ENCODE measurements around the gene ASB18. TPM values are rescaled to one million over a fixed set of nuclear protein-coding genes. Genes with fewer than 3 reads are reported as not detected.

The ASB18 gene
- total and polyA plus RNA-seq, 2 of the 13 experiments (the other 11 are each of a cell fraction or from before 2014, with no cell fraction given): not detected

DNA sequence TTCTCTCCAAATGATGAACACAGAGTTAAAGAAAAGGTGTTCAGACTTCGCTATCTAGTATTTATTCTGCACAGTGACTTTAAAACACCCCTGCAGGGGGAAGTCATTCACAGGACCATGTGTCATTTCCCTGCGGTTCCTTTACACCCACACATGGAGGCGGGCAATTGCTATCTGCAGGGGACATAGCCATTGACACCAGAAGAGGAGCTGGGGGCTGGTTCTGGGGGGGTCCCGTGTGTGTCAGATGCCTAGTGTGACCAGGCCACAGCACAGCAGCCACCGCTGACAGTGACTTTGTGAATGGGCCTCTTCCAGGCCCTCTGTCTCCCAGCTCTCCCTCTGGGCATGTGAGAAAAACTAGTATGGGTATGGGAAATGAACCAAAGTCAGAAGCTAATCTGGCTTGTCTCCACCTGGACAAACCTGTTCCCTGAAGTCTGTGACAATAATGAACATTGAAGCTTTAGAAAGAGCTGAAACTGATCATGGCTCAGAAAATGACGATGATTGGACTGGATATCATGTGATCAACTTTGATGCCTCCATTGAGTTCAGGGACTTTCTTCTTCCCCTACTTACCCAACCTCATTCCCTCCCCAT is 88.6 kb downstream of the ASB18 start:
- in situ Hi-C loops (cut with HindIII; ENCODE audit: extremely low pct_ligation_motif_present, low pct_unique_long_range_greater_than_20kb) (loop anchor here (5.0 kb wide), 1 partner anchor 398 kb away; no protein-coding TSS in a partner anchor), intact Hi-C loops (cut with micrococcal nuclease; ENCODE audit: unreplicated experiment) (no loop called here)
- FAIRE-seq (no peak), ATAC-seq (no peak), DNase-seq (ENCODE audit: low spot score) (no peak)
- CTCF ChIA-PET (ENCODE audit: low intra/inter-chr PET ratio, low total read pairs): no interaction called here
- no peak overlapping the region for H2AFZ ChIP-seq (ENCODE audit: low read length)
- H3K4me1 ChIP-seq (ENCODE audit: insufficient read depth, low read length): 0 out of 2 replicates have a peak, but pooled peaks cover 9% of the 10 kb centered on the region
- no peaks in the 10 kb centered on the region for H3K79me2 ChIP-seq (ENCODE audit: insufficient read depth, low read length)
- peaks cover 23 to 79% of the 10 kb centered on the region in 2 experiments for H3K27me3 ChIP-seq (ENCODE audit: control insufficient read depth in 1 of 2, insufficient read depth in 2 of 2, low read length in 2 of 2)
- BruUV-seq (replicated peaks): no TSS peak
- no peaks in the 10 kb centered on the region for H3K9me3 ChIP-seq (ENCODE audit: low read length)
- POLR2A ChIA-PET: no interaction called here
- H3K36me3 ChIP-seq (replicated peaks in 1 of 2; ENCODE audit: control insufficient read depth in 1 of 2, insufficient read depth in 2 of 2, low read length in 2 of 2): no peaks in the 10 kb centered on the region
- 23% methylated on average over 4 of the region's 6 CpGs for WGBS (ENCODE audit: low lambda C conversion rate)
- H3K4me2 ChIP-seq (ENCODE audit: low read depth, low read length): no peak overlapping the region
- H3K9ac ChIP-seq (ENCODE audit: insufficient read depth, low read depth, low read length): no peak overlapping the region
- peaks cover 7% of the 10 kb centered on the region; the same call in 1 of the 2 replicates for H4K20me1 ChIP-seq (ENCODE audit: insufficient read depth, low read length)
- no peak overlapping the region for H3K4me3 ChIP-seq (replicated peaks in 1 of 3; ENCODE audit: insufficient read depth in 1 of 3, low read depth in 2 of 3, low read length in 3 of 3)
- H3K27ac ChIP-seq (ENCODE audit: extremely low read length, insufficient read depth, low read length): no peak overlapping the region
- TF ChIP-seq JUND (CRISPR knock-in tag; IDR thresholded peaks at IDR 0.05) (no peak), THYN1 (CRISPR knock-in tag; IDR thresholded peaks at IDR 0.05; ENCODE audit: borderline replicate concordance, low read depth) (no peak), ZNF180 (CRISPR knock-in tag; IDR thresholded peaks at IDR 0.05; ENCODE audit: borderline replicate concordance, low read depth) (no peak)

DNA sequence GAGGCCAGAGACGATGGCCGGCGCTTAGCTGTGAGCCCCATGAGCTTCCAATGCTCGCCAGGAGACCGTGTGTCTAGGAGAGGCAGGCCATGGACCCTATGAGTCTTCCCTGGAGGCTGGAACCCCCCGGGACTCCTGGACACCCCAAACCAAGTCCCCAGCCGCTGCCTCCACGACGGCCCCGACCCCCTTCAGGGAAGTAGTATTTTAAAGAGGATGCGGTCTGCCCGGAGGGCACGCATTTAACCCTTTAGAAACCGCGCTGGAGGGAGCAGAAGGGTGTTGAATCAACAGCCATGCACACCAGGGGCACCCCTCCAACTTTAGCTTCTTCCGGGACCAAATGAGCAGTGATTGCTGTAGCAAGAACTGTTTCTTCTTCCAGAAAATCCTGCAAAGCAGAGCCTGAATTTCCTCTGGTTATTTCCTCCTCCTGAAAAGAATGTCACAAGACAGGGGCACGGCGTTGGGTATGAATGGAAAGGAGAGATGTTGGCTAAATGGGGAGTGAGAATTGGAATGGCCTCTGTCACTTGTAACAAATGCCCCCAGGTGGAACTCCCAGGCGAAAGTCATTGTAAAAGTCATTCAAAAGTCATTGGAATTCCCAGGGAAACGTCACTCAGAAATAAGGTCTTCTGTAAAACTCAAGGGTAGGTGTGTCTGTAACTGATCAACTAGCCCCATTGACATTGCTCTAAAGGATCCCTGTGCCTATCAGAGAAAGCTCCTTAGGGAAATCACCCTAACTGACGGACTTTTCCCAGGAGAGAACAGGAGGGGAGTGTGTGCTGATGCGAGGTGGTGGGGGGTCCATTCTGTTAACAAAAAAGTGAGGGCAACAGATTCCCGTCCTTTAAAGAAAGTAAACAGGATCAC is 90.2 kb downstream of the ASB18 start:
- no peak overlapping the region; a peak in 1 of 6 replicates for H3K4me3 ChIP-seq (replicated peaks in 1 of 3; ENCODE audit: insufficient read depth in 1 of 3, low read depth in 2 of 3, low read length in 3 of 3)
- peak; percentile 2; the same call in 1 of the 3 replicates for ATAC-seq
- H3K27me3 ChIP-seq (ENCODE audit: control insufficient read depth in 1 of 2, insufficient read depth in 2 of 2, low read length in 2 of 2): peaks cover 26 to 81% of the 10 kb centered on the region in 2 experiments
- no peak for DNase-seq (ENCODE audit: low spot score)
- TF ChIP-seq ZNF652 (CRISPR knock-in tag; IDR thresholded peaks at IDR 0.05; ENCODE audit: borderline replicate concordance, low read depth): peak; percentile 44; the same call in 1 of the 2 replicates
- TF ChIP-seq SNAPC2 (CRISPR knock-in tag; IDR thresholded peaks at IDR 0.05): no peak
- peak; percentile 1; the same call in 1 of the 2 replicates for TF ChIP-seq EZH2 (conservative IDR thresholded peaks at IDR 0.05; ENCODE audit: low read depth, low read length)
- TF ChIP-seq ZNF776 (CRISPR knock-in tag; IDR thresholded peaks at IDR 0.05): 0 out of 2 replicates have a peak, but pooled peaks have one; percentile 41
- no peak overlapping the region for H3K27ac ChIP-seq (ENCODE audit: extremely low read length, insufficient read depth, low read length)
- H3K9me3 ChIP-seq (ENCODE audit: low read length): no peaks in the 10 kb centered on the region
- H3K79me2 ChIP-seq (ENCODE audit: insufficient read depth, low read length): no peaks in the 10 kb centered on the region
- POLR2A ChIA-PET: no interaction called here
- BruUV-seq (replicated peaks): no TSS peak
- in situ Hi-C loops (cut with HindIII; ENCODE audit: extremely low pct_ligation_motif_present, low pct_unique_long_range_greater_than_20kb) (no loop called here), intact Hi-C loops (cut with micrococcal nuclease; ENCODE audit: unreplicated experiment) (no loop called here)
- no peaks in the 10 kb centered on the region for H3K36me3 ChIP-seq (replicated peaks in 1 of 2; ENCODE audit: control insufficient read depth in 1 of 2, insufficient read depth in 2 of 2, low read length in 2 of 2)
- no peak overlapping the region for H3K4me2 ChIP-seq (ENCODE audit: low read depth, low read length)
- WGBS (ENCODE audit: low lambda C conversion rate): 17% methylated on average over 16 of the region's 23 CpGs
- H4K20me1 ChIP-seq (ENCODE audit: insufficient read depth, low read length): peaks cover 9% of the 10 kb centered on the region
- no peak overlapping the region for H3K9ac ChIP-seq (ENCODE audit: insufficient read depth, low read depth, low read length)
- H2AFZ ChIP-seq (ENCODE audit: low read length): no peak overlapping the region
- H3K4me1 ChIP-seq (ENCODE audit: insufficient read depth, low read length): 0 out of 2 replicates have a peak, but pooled peaks cover 7% of the 10 kb centered on the region
- FAIRE-seq: no peak
- CTCF ChIA-PET (ENCODE audit: low intra/inter-chr PET ratio, low total read pairs): no interaction called here
